Esophagus (tissue), 2 donors: ENCODE data around the gene MPP1. TPM values are rescaled to one million over a fixed set of nuclear protein-coding genes. Genes with fewer than 3 reads are reported as not detected.

Experiments
- H3K27ac ChIP-seq, 2 donors: one replicate each; pipeline ENCODE4 v1.5.1; 2013; ENCODE audit warnings: low read depth in 2 of 2, mild to moderate bottlenecking in 2 of 2, inconsistent platforms in 1 of 2, low read length in 1 of 2, moderate library complexity in 1 of 2
- H3K27me3 ChIP-seq, 2 donors: one replicate each; pipeline ENCODE4 v1.6.1; 2013; ENCODE audit warnings: low read length in 2 of 2, control low read depth in 1 of 2, mild to moderate bottlenecking in 1 of 2; ENCODE audit not compliant: insufficient read depth in 2 of 2, control insufficient read depth in 1 of 2
- H3K36me3 ChIP-seq, 2 donors: one replicate each; pipeline ENCODE4 v1.6.1; 2013; ENCODE audit warnings: low read length in 1 of 2; ENCODE audit not compliant: control insufficient read depth in 2 of 2, insufficient read depth in 2 of 2
- H3K4me1 ChIP-seq, 2 donors: one replicate each; pipeline ENCODE4 v1.6.1; 2013; ENCODE audit warnings: low read length in 1 of 2; ENCODE audit not compliant: control insufficient read depth in 2 of 2, insufficient read depth in 2 of 2
- H3K4me3 ChIP-seq, 2 donors: one replicate each; pipeline ENCODE4 v1.5.1; 2013; ENCODE audit warnings: low read length in 2 of 2, mild to moderate bottlenecking in 2 of 2, low read depth in 1 of 2, moderate library complexity in 1 of 2
- H3K9me3 ChIP-seq, 2 donors: one replicate each; pipeline ENCODE4 v1.6.1; 2013; ENCODE audit warnings: mild to moderate bottlenecking in 2 of 2, low read depth in 1 of 2, low read length in 1 of 2, moderate library complexity in 1 of 2; ENCODE audit not compliant: control insufficient read depth in 2 of 2, insufficient read depth in 1 of 2
- WGBS, 2 donors: extraction: QIAGEN DNeasy Blood & Tissue Kit; methylation state at CpG; one replicate each; pipeline ENCODE4 v1.1.7; 2013; 5-methylcytosine and 5-hydroxymethylcytosine counted together
- polyA plus RNA-seq, 2 donors: library from polyadenylated mRNA; stranded (reverse); fragments of 200-250 nt; gene quantifications; one replicate each; pipeline ENCODE4 v1.2.3, GENCODE V29; 2013
- donor health status: healthy with polysubstance abuse.
- donor health status: Bipolar disorder and iron deficiency.

The MPP1 gene
- polyA plus RNA-seq, 2 donors, result 4.1 to 6.4 TPM

- Histone ChIP-seq H3K27me3 (no peaks in the 10 kb centered on the region), H3K4me1 (peaks cover 0 to 5% of the 10 kb centered on the region in 2 donors), H3K36me3 (no peaks in the 10 kb centered on the region), H3K27ac (no peak overlapping the region), H3K4me3 (no peak overlapping the region), H3K9me3 (peaks cover 0 to 3% of the 10 kb centered on the region in 2 donors)
- 70 to 80% methylated on average over 8 of the region's 8 CpGs for WGBS, 2 donors
Observed at GRCh38 chrX:154800478-154801210, 4.6 kb downstream of the MPP1 start.

- H3K27ac ChIP-seq, result peak overlapping the region in 1 of 2 donors; percentile 39
- no peak overlapping the region for H3K4me3 ChIP-seq
- no peaks in the 10 kb centered on the region for H3K27me3 ChIP-seq
- no peaks in the 10 kb centered on the region for H3K9me3 ChIP-seq
- no peaks in the 10 kb centered on the region for H3K36me3 ChIP-seq
- whole genome bisulfite sequencing, 2 donors, result 48 to 51% methylated on average over 9 of the region's 9 CpGs
- H3K4me1 ChIP-seq, result peaks cover 0 to 5% of the 10 kb centered on the region in 2 donors
Observed at GRCh38 chrX:154799556-154800348, 5.5 kb downstream of the MPP1 start.

GRCh38 chrX:154797006-154797405, 8.3 kb downstream of the MPP1 start:
- H3K4me3 ChIP-seq, result no peak overlapping the region
- H3K4me1 ChIP-seq, result peaks cover 0 to 5% of the 10 kb centered on the region in 2 donors
- no peak overlapping the region for H3K27ac ChIP-seq
- WGBS, 2 donors, result 80 to 83% methylated on average over 6 of the region's 6 CpGs
- no peaks in the 10 kb centered on the region for H3K36me3 ChIP-seq
- no peaks in the 10 kb centered on the region for H3K27me3 ChIP-seq
- no peaks in the 10 kb centered on the region for H3K9me3 ChIP-seq

- 63 to 84% methylated on average over 2 of the region's 2 CpGs for WGBS, 2 donors
- H3K36me3 ChIP-seq, result no peaks in the 10 kb centered on the region
- H3K9me3 ChIP-seq, result no peaks in the 10 kb centered on the region
- H3K4me3 ChIP-seq, result no peak overlapping the region
- H3K27ac ChIP-seq, result no peak overlapping the region
- peaks cover 0 to 5% of the 10 kb centered on the region in 2 donors for H3K4me1 ChIP-seq
- H3K27me3 ChIP-seq, result no peaks in the 10 kb centered on the region
Observed at GRCh38 chrX:154795016-154795415, 10.3 kb downstream of the MPP1 start.

- no peaks in the 10 kb centered on the region for H3K4me1 ChIP-seq
- H3K27ac ChIP-seq, result no peak overlapping the region
- no peaks in the 10 kb centered on the region for H3K36me3 ChIP-seq
- no peak overlapping the region for H3K4me3 ChIP-seq
- no peaks in the 10 kb centered on the region for H3K27me3 ChIP-seq
- H3K9me3 ChIP-seq, result no peaks in the 10 kb centered on the region
- WGBS, 2 donors, result 78 to 83% methylated on average over 7 of the region's 7 CpGs
Observed at GRCh38 chrX:154793084-154793795, 12.0 kb downstream of the MPP1 start.

- WGBS, 2 donors, result 88 to 89% methylated on average over 8 of the region's 8 CpGs
- Histone ChIP-seq H3K27ac (no peak overlapping the region), H3K36me3 (no peaks in the 10 kb centered on the region), H3K9me3 (no peaks in the 10 kb centered on the region), H3K4me1 (no peaks in the 10 kb centered on the region), H3K27me3 (no peaks in the 10 kb centered on the region), H3K4me3 (no peak overlapping the region)
Observed at GRCh38 chrX:154791939-154792338, 13.3 kb downstream of the MPP1 start.

GRCh38 chrX:154791467-154791866, 13.8 kb downstream of the MPP1 start:
- Histone ChIP-seq H3K9me3 (no peaks in the 10 kb centered on the region), H3K27ac (no peak overlapping the region), H3K36me3 (no peaks in the 10 kb centered on the region), H3K4me3 (no peak overlapping the region), H3K27me3 (no peaks in the 10 kb centered on the region), H3K4me1 (no peaks in the 10 kb centered on the region)
- WGBS, 2 donors, result 65 to 71% methylated on average over 4 of the region's 4 CpGs

GRCh38 chrX:154785716-154786115, 19.6 kb downstream of the MPP1 start:
- no peaks in the 10 kb centered on the region for H3K9me3 ChIP-seq
- no peaks in the 10 kb centered on the region for H3K4me1 ChIP-seq
- WGBS, 2 donors, result 62 to 79% methylated on average over 6 of the region's 6 CpGs
- H3K27ac ChIP-seq, result no peak overlapping the region
- no peaks in the 10 kb centered on the region for H3K27me3 ChIP-seq
- no peaks in the 10 kb centered on the region for H3K36me3 ChIP-seq
- no peak overlapping the region for H3K4me3 ChIP-seq

GRCh38 chrX:154784149-154784995, 20.9 kb downstream of the MPP1 start:
- Histone ChIP-seq H3K27me3 (no peaks in the 10 kb centered on the region), H3K4me3 (no peak overlapping the region), H3K9me3 (no peaks in the 10 kb centered on the region), H3K27ac (no peak overlapping the region), H3K36me3 (no peaks in the 10 kb centered on the region), H3K4me1 (no peaks in the 10 kb centered on the region)
- WGBS, 2 donors, result 80 to 89% methylated on average over 13 of the region's 13 CpGs
